ENCODE data around the gene SORCS3. TPM values are rescaled to one million over a fixed set of nuclear protein-coding genes. Genes with fewer than 3 reads are reported as not detected.

SORCS3 gene
- total and polyA plus RNA-seq, 10 of the 15 experiments (the other 5 are each of a cell fraction or from before 2014, with no cell fraction given) = 0.01 to 0.04 (median 0.02) TPM; not detected in 7

- Histone ChIP-seq H3K4me2 (ENCODE audit: control insufficient read depth, insufficient read depth) (no peak overlapping the region), H3K4me1 (ENCODE audit: control insufficient read depth, insufficient read depth, low read length) (no peaks in the 10 kb centered on the region), H3K9ac (ENCODE audit: control insufficient read depth, insufficient read depth, low read length) (no peak overlapping the region), H3K9me3 (replicated peaks; ENCODE audit: control insufficient read depth, insufficient read depth, low read length) (no peaks in the 10 kb centered on the region), H3K4me3 (no peak overlapping the region), H3K27me3 (replicated peaks in 1 of 2; ENCODE audit: control insufficient read depth in 2 of 2, insufficient read depth in 2 of 2, low read length in 1 of 2) (no peaks in the 10 kb centered on the region), H3K79me2 (ENCODE audit: control insufficient read depth, insufficient read depth, low read length) (no peaks in the 10 kb centered on the region), H2AFZ (ENCODE audit: control insufficient read depth, low read depth, low read length) (no peak overlapping the region), H3K27ac (ENCODE audit: control insufficient read depth, insufficient read depth) (no peak overlapping the region), H3K36me3 (ENCODE audit: control insufficient read depth in 2 of 2, insufficient read depth in 2 of 2, low read length in 1 of 2) (no peaks in the 10 kb centered on the region), H4K20me1 (ENCODE audit: control insufficient read depth, insufficient read depth) (no peaks in the 10 kb centered on the region)
- CTCF ChIA-PET = no interaction called here
- no peak for FAIRE-seq
- no TSS peak for BruUV-seq (replicated peaks)
- no peak for ATAC-seq
- no peak for DNase-seq (ENCODE audit: low read depth, low spot score)
- in situ Hi-C loops (cut with MboI) = no loop called here
- TF ChIP-seq SIN3A (IDR thresholded peaks at IDR 0.05; ENCODE audit: low read depth, low read length) (no peak), BMI1 (IDR thresholded peaks at IDR 0.05; ENCODE audit: borderline replicate concordance) (no peak), HCFC1 (IDR thresholded peaks at IDR 0.05; ENCODE audit: low read length) (no peak), BHLHE40 (IDR thresholded peaks at IDR 0.05; ENCODE audit: borderline replicate concordance in 1 of 2, low read depth in 2 of 2, low read length in 1 of 2) (no peak)
- RAD21 ChIA-PET (ENCODE audit: unreplicated experiment) = no interaction called here
- POLR2A ChIA-PET = no interaction called here
- intact Hi-C loops (cut with micrococcal nuclease; ENCODE audit: unreplicated experiment) = no loop called here
- WGBS (ENCODE audit: insufficient coverage, insufficient replicate concordance, low lambda C conversion rate, missing lambda C conversion rate) = 33% methylated on average over 5 of the region's 5 CpGs
- SMC1A ChIA-PET (ENCODE audit: uncharacterized antibody, unreplicated experiment) = no interaction called here
Observed at GRCh38 chr10:104880624-104881398, 239.7 kb downstream of the SORCS3 start.

- Histone ChIP-seq H3K27me3 (replicated peaks in 1 of 2; ENCODE audit: control insufficient read depth in 2 of 2, insufficient read depth in 2 of 2, low read length in 1 of 2) (no peaks in the 10 kb centered on the region), H2AFZ (ENCODE audit: control insufficient read depth, low read depth, low read length) (no peak overlapping the region), H4K20me1 (ENCODE audit: control insufficient read depth, insufficient read depth) (no peaks in the 10 kb centered on the region), H3K9me3 (replicated peaks; ENCODE audit: control insufficient read depth, insufficient read depth, low read length) (no peaks in the 10 kb centered on the region), H3K4me3 (no peak overlapping the region), H3K4me2 (ENCODE audit: control insufficient read depth, insufficient read depth) (no peak overlapping the region), H3K27ac (ENCODE audit: control insufficient read depth, insufficient read depth) (no peak overlapping the region), H3K36me3 (ENCODE audit: control insufficient read depth in 2 of 2, insufficient read depth in 2 of 2, low read length in 1 of 2) (no peaks in the 10 kb centered on the region), H3K79me2 (ENCODE audit: control insufficient read depth, insufficient read depth, low read length) (no peaks in the 10 kb centered on the region), H3K9ac (ENCODE audit: control insufficient read depth, insufficient read depth, low read length) (no peak overlapping the region), H3K4me1 (ENCODE audit: control insufficient read depth, insufficient read depth, low read length) (no peaks in the 10 kb centered on the region)
- FAIRE-seq (no peak), ATAC-seq (no peak), DNase-seq (ENCODE audit: low read depth, low spot score) (no peak)
- SMC1A ChIA-PET (ENCODE audit: uncharacterized antibody, unreplicated experiment) = no interaction called here
- CTCF ChIA-PET = interaction anchor here (0.7 to 0.9 kb wide), 2 partner anchors 11 to 21 kb away, joined by 3 read pairs; no protein-coding TSS in a partner anchor
- intact Hi-C loops (cut with micrococcal nuclease; ENCODE audit: unreplicated experiment) (no loop called here), in situ Hi-C loops (cut with MboI) (no loop called here)
- POLR2A ChIA-PET = no interaction called here
- no TSS peak for BruUV-seq (replicated peaks)
- RAD21 ChIA-PET (ENCODE audit: unreplicated experiment) = no interaction called here
- WGBS (ENCODE audit: insufficient coverage, insufficient replicate concordance, low lambda C conversion rate, missing lambda C conversion rate) = 36% methylated on average over 1 of the region's 1 CpG
- TF ChIP-seq NBN (IDR thresholded peaks at IDR 0.05) = no peak
- TF ChIP-seq FOS (IDR thresholded peaks at IDR 0.05; ENCODE audit: borderline replicate concordance, extremely low read depth, insufficient read length) = no peak
- no peak for TF ChIP-seq SP1 (IDR thresholded peaks at IDR 0.05; ENCODE audit: low read depth, low read length)
- no peak for TF ChIP-seq STAT1 (conservative IDR thresholded peaks at IDR 0.05)
- TF ChIP-seq BCL3 (IDR thresholded peaks at IDR 0.05; ENCODE audit: borderline replicate concordance, insufficient read depth, low read depth, low read length, poor library complexity, severe bottlenecking) = no peak
- TF ChIP-seq RUNX3 (IDR thresholded peaks at IDR 0.05; ENCODE audit: low read length) = no peak
- no peak for TF ChIP-seq RCOR1 (conservative IDR thresholded peaks at IDR 0.05; ENCODE audit: low read depth, low read length)
- TF ChIP-seq PBX3 (IDR thresholded peaks at IDR 0.05; ENCODE audit: insufficient replicate concordance, low read depth, low read length) = no peak
Observed at GRCh38 chr10:104881740-104882139, 240.7 kb downstream of the SORCS3 start.

Measured in GM12878 (cell line).